ENCODE measurements around the gene FEN1. TPM values are rescaled to one million over a fixed set of nuclear protein-coding genes. Genes with fewer than 3 reads are reported as not detected.

FEN1 gene
- total RNA-seq: 100 to 1,000 TPM in 1 of 2 donors, 10 to 100 TPM in 1; 80.5 to 104 TPM

- DNase-seq (ENCODE audit: low spot score in 2 of 2) (peak; percentile 88 to 91), ATAC-seq (peak; percentile 90 to 93)
- Mint-ChIP-seq H3K9me3 (no peaks in the 10 kb centered on the region), H3K36me3 (peaks cover 37 to 48% of the 10 kb centered on the region in 2 donors), H3K27ac (peak within 1 kb of the TSS; percentile 98 to 99)
Measured at GRCh38 chr11:61792310-61793082, at the start of gene FEN1, which contains the start of gene TMEM258. FEN1 (plus strand) TSS chr11:61792911; CDS start chr11:61795362, 2,451 bp downstream. TMEM258 (minus strand) TSS chr11:61792599; CDS start chr11:61792558, 41 bp downstream.

DNA sequence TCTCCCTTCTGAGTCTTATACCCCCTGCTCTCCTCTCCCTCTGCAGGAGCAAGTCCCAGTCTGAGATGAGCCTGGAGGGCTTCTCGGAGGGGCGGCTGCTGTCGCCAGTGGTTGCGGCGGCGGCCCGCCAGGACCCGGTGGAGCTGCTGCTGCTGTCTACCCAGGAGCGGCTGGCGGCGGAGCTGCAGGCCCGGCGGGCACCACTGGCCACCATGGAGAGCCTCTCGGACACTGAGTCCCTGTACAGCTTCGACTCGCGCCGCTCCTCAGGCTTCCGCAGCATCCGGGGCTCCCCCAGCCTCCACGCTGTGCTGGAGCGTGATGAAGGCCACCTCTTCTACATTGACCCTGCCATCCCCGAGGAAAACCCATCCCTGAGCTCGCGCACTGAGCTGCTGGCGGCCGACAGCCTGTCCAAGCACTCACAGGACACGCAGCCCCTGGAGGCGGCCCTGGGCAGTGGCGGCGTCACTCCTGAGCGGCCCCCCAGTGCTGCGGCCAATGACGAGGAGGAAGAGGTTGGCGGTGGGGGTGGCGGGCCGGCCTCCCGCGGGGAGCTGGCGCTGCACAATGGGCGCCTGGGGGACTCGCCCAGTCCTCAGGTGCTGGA, 49.1 kb upstream of the FEN1 start:
- DNase-seq (ENCODE audit: low spot score in 2 of 2): no peak
- Mint-ChIP-seq H3K9me3 (no peaks in the 10 kb centered on the region), H3K27ac (no peak overlapping the region), H3K36me3 (no peaks in the 10 kb centered on the region)
- ATAC-seq: no peak

DNA sequence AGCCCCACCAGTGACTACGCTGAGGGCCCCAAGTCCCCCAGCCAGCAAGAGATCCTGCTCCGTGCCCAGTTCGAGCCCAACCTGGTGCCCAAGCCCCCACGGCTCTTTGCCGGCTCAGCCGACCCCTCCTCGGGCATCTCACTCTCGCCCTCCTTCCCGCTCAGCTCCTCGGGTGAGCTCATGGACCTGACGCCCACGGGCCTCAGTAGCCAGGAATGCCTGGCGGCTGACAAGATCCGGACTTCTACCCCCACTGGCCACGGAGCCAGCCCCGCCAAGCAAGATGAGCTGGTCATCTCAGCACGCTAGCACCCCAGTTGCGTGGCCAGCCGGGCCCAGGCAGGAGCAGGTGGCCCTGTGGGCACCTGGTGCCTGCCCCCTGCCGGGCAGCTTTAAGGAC, 48.5 kb upstream of the FEN1 start:
- no peaks in the 10 kb centered on the region for H3K9me3 Mint-ChIP-seq
- H3K36me3 Mint-ChIP-seq: no peaks in the 10 kb centered on the region
- ATAC-seq (no peak), DNase-seq (ENCODE audit: low spot score in 2 of 2) (no peak)
- no peak overlapping the region for H3K27ac Mint-ChIP-seq

- DNase-seq (ENCODE audit: low spot score in 2 of 2) (no peak), ATAC-seq (no peak)
- H3K9me3 Mint-ChIP-seq: no peaks in the 10 kb centered on the region
- H3K27ac Mint-ChIP-seq: no peak overlapping the region
- H3K36me3 Mint-ChIP-seq: no peaks in the 10 kb centered on the region
Measured at GRCh38 chr11:61744609-61745156, 48.0 kb upstream of the FEN1 start.

GRCh38 chr11:61745781-61746441, 46.8 kb upstream of the FEN1 start:
- Mint-ChIP-seq H3K36me3 (no peaks in the 10 kb centered on the region), H3K27ac (no peak overlapping the region), H3K9me3 (no peaks in the 10 kb centered on the region)
- DNase-seq (ENCODE audit: low spot score in 2 of 2) (no peak), ATAC-seq (no peak)

GRCh38 chr11:61746442-61747191, 46.1 kb upstream of the FEN1 start:
- H3K36me3 Mint-ChIP-seq: no peaks in the 10 kb centered on the region
- H3K9me3 Mint-ChIP-seq: no peaks in the 10 kb centered on the region
- DNase-seq (ENCODE audit: low spot score in 2 of 2) (no peak), ATAC-seq (no peak)
- H3K27ac Mint-ChIP-seq: no peak overlapping the region

GRCh38 chr11:61747192-61747966, 45.3 kb upstream of the FEN1 start:
- no peaks in the 10 kb centered on the region for H3K9me3 Mint-ChIP-seq
- DNase-seq (ENCODE audit: low spot score in 2 of 2): peak in 1 of 2 donors; percentile 66
- ATAC-seq: peak; percentile 62 to 76
- H3K36me3 Mint-ChIP-seq: no peaks in the 10 kb centered on the region
- no peak overlapping the region for H3K27ac Mint-ChIP-seq

DNA sequence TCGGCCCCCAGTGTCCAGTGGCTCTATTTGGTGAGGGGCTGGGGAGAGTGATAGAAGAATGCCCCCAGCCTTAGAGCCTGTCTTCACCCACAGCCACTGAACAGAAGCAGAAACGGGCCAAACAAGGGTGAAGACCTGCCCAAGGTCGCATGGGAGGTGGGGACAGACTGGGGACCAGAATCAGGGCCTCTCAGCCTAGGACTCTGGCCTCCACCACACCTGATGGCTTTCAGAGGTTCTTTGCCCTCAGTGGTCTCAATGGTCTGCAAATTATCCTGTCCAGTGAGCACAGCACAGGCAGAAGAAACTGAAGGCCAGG, 44.8 kb upstream of the FEN1 start:
- Mint-ChIP-seq H3K9me3 (no peaks in the 10 kb centered on the region), H3K27ac (no peak overlapping the region), H3K36me3 (no peaks in the 10 kb centered on the region)
- ATAC-seq (peak in 1 of 2 donors; percentile 7), DNase-seq (ENCODE audit: low spot score in 2 of 2) (no peak)

GRCh38 chr11:61749591-61750217, 43.0 kb upstream of the FEN1 start:
- no peaks in the 10 kb centered on the region for H3K36me3 Mint-ChIP-seq
- H3K27ac Mint-ChIP-seq: no peak overlapping the region
- H3K9me3 Mint-ChIP-seq: no peaks in the 10 kb centered on the region
- DNase-seq (ENCODE audit: low spot score in 2 of 2): no peak
- no peak for ATAC-seq

DNA sequence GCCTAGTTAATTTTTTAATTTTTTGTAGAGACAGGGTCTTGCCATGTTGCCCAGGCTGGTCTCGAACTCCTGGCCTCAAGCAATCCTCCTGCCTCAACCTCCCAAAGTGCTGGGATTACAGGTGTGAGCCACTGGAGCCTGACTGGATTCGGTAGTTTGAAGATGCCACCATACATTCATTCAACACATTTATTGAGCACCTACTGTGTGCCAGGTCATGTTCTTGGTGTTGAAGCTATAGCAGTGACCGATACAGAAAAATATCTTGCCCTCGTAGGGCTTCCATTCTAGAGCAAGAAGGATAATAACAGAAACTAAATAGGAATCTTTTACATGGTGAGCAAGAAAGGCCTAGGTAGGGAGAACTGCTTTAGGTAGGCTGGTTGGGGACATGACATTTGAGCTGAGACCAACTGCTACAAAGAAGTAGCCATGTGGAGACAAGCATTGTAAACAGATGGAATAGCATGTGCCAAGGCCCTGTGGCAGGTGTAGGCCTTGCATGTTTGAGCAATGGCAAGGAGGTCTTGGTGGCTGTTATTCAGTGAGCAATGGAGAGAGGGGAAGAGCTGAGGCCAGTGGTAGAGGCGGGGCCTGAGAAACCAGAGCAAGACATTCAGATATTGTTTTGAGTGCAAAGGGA, 42.0 kb upstream of the FEN1 start:
- Mint-ChIP-seq H3K9me3 (no peaks in the 10 kb centered on the region), H3K27ac (no peak overlapping the region), H3K36me3 (no peaks in the 10 kb centered on the region)
- ATAC-seq (no peak), DNase-seq (ENCODE audit: low spot score in 2 of 2) (no peak)

DNA sequence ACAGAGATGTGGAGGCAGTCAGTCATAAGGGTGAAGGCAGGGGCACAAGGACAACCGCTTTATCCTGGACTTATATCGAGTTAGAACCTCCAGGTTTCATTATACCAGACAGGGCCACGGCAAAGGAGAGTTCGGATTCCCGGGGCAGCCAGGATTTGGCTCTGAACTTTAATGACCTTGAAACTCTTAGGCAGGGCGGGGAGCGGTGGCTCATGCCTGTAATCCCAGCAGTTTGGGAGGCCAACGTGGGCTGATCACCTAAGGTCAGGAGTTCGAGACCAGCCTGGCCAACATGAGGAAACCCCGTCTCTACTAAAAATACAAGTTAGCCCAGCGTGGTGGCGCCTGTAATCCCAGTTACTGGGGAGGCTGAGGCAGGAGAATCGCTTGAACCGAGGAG, 41.3 kb upstream of the FEN1 start:
- Mint-ChIP-seq H3K36me3 (no peaks in the 10 kb centered on the region), H3K9me3 (no peaks in the 10 kb centered on the region), H3K27ac (no peak overlapping the region)
- DNase-seq (ENCODE audit: low spot score in 2 of 2) (no peak), ATAC-seq (no peak)

GRCh38 chr11:61752117-61752924, 40.4 kb upstream of the FEN1 start, which contains the start of gene MYRF:
MYRF (plus strand) TSS chr11:61752636; CDS start chr11:61752745, 109 bp downstream.
- DNase-seq (ENCODE audit: low spot score in 2 of 2) (peak in 1 of 2 donors; percentile 80), ATAC-seq (peak; percentile 78 to 93)
- Mint-ChIP-seq H3K36me3 (no peaks in the 10 kb centered on the region), H3K9me3 (no peaks in the 10 kb centered on the region), H3K27ac (no peak within 1 kb of the TSS)

DNA sequence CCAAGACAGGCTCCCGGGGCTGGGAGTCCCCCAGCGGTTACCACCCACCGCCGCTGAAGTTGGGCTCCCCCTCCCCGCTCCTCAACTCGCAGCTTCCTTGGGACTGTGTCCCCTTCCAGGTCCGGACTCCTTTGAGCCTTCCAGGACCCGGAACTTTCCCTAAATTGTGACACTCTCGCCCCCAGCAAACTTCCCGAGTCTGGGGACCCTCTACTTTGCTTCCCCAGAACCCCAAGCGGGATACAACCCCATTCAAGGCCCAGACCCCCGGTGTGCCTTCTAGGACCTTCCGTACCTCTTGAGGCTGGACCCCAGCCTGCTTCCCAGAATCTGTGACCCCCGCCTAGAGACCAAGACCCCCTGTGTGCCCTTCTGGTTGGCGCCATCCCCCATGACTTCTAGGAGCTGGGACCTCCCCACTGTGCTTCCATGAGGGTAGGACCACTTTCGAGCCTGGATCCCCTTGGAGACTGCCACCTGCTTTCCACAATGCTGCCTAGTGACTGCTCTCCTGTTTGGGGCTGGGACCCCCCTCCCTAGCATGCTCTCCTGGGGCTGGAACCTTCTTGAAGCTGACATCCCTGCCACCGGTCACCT, 39.7 kb upstream of the FEN1 start:
- no peak for ATAC-seq
- no peak for DNase-seq (ENCODE audit: low spot score in 2 of 2)
- H3K9me3 Mint-ChIP-seq: no peaks in the 10 kb centered on the region
- H3K27ac Mint-ChIP-seq: no peak overlapping the region
- no peaks in the 10 kb centered on the region for H3K36me3 Mint-ChIP-seq

DNA sequence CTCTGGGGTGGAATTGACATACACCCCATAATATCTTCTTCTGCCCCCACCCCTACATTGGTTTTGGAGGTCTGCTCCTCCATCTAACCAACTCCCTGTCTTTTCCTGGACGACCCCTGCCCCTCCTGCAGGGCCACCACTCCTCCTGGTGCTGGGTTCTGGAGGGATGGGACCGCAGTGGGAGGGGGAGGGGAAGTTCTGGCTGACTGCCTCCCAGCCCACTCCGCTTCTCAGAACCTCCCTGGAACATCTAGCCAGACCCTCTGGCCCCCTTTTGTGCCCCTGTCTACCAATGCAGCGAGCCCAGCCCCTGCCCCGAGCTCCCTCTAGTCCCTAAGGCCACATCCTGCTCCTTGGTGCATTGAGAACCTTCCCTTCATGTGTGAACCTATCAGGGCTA, 39.0 kb upstream of the FEN1 start:
- ATAC-seq: no peak
- H3K36me3 Mint-ChIP-seq: no peaks in the 10 kb centered on the region
- H3K27ac Mint-ChIP-seq: no peak overlapping the region
- no peaks in the 10 kb centered on the region for H3K9me3 Mint-ChIP-seq
- DNase-seq (ENCODE audit: low spot score in 2 of 2): no peak

All from activated naive CD4-positive, alpha-beta T cell treated with anti-CD3 and anti-CD28 coated beads, Interleukin-2, amount 50 U/mL, for 72 hours (primary cell).